Endothelial cell of umbilical vein (primary cell): ENCODE data around the gene TDP1. TPM values are rescaled to one million over a fixed set of nuclear protein-coding genes. Genes with fewer than 3 reads are reported as not detected.

Experiments
- BruUV-seq: library from RNA; stranded (reverse); fragments of 400-500 nt; replicated peaks from 2 replicates; lab custom pipeline; 2021; lab: Mats Ljungman, UMichigan
- CTCF ChIA-PET: fragments of 300-600, 350-600 bp; sonication (Branson Sonifier 250); formaldehyde crosslinking; loops from one replicate; lab custom pipeline; 2021; ENCODE audit warnings: antibody characterized with exemption, inconsistent platforms; lab: Charles Lee
- POLR2A ChIA-PET: fragments of 300-600, 350-600 bp; sonication (Branson Sonifier 250); formaldehyde crosslinking; loops from one replicate; lab custom pipeline; 2021; ENCODE audit warnings: antibody characterized with exemption, inconsistent platforms; lab: Charles Lee
- DNase-seq: peaks from one replicate; pipeline ENCODE4 v3.0.0-alpha.2; 2011; ENCODE audit warnings: low read depth, low spot score
- FAIRE-seq: peaks from 2 replicates; lab custom pipeline; 2011; peaks lifted over from hg19 to GRCh38; lab: Jason Lieb, UNC
- H2AFZ ChIP-seq: 2 replicates; pipeline ENCODE4 v1.6.0; 2012; ENCODE audit warnings: low read depth, low read length, control low read depth, inconsistent platforms
- H3K27ac ChIP-seq: 2 replicates; pipeline ENCODE4 v1.5.1; 2011; ENCODE audit warnings: low read depth, mild to moderate bottlenecking, control low read depth, low read length, moderate library complexity; ENCODE audit not compliant: insufficient read depth
- H3K27me3 ChIP-seq, 2 experiments: 2 replicates each; pipeline versions ENCODE4 v1.6.0 to v1.6.1; 2011; ENCODE audit warnings: low read length in 2 of 2, mixed read lengths in 1 of 2; ENCODE audit not compliant: control insufficient read depth in 2 of 2, insufficient read depth in 2 of 2
- H3K36me3 ChIP-seq, 2 experiments: 2 replicates in 1 of 2; 3 replicates in 1 of 2; pipeline ENCODE4 v1.5.1; 2011; ENCODE audit warnings: low read length in 2 of 2, mild to moderate bottlenecking in 1 of 2, moderate library complexity in 1 of 2; ENCODE audit not compliant: control insufficient read depth in 2 of 2, insufficient read depth in 2 of 2; ENCODE audit errors: extremely low read depth in 1 of 2
- H3K4me1 ChIP-seq: 3 replicates; pipeline ENCODE4 v1.5.1; 2011; ENCODE audit warnings: mild to moderate bottlenecking, low read length; ENCODE audit not compliant: control insufficient read depth, insufficient read depth; ENCODE audit errors: extremely low read depth
- H3K4me2 ChIP-seq: 2 replicates; pipeline ENCODE4 v1.6.1; 2011; ENCODE audit warnings: low read length, control low read depth, mixed read lengths; ENCODE audit not compliant: insufficient read depth
- H3K4me3 ChIP-seq, 3 experiments: fragments of 200-600 bp in 1 of 3; sonication (generic), shearing (Covaris generic) in 1 of 3; replicated peaks in 1 of 3; 2 replicates each; pipeline ENCODE4 v1.5.1; 2011 to 2016; ENCODE audit warnings: control low read depth in 3 of 3, low read length in 3 of 3, mild to moderate bottlenecking in 2 of 3, inconsistent platforms in 1 of 3, low read depth in 1 of 3, moderate library complexity in 1 of 3; ENCODE audit not compliant: insufficient read depth in 1 of 3
- H3K79me2 ChIP-seq: 2 replicates; pipeline ENCODE4 v1.6.0; 2012; ENCODE audit warnings: low read length, inconsistent platforms; ENCODE audit not compliant: control insufficient read depth, insufficient read depth
- H3K9ac ChIP-seq: replicated peaks from 2 replicates; pipeline ENCODE3; 2011; ENCODE audit warnings: low read length, control low read depth; ENCODE audit not compliant: insufficient read depth; ENCODE audit errors: extremely low read depth
- H3K9me1 ChIP-seq: replicated peaks from 3 replicates; pipeline ENCODE4 v1.6.0; 2011; ENCODE audit warnings: mild to moderate bottlenecking, low read length; ENCODE audit not compliant: control insufficient read depth, insufficient read depth; ENCODE audit errors: extremely low read depth
- H3K9me3 ChIP-seq: replicated peaks from 2 replicates; pipeline ENCODE4 v1.5.1; 2012; ENCODE audit warnings: low read length, inconsistent platforms; ENCODE audit not compliant: control insufficient read depth, insufficient read depth
- H4K20me1 ChIP-seq: replicated peaks from 2 replicates; pipeline ENCODE3; 2011; ENCODE audit warnings: mild to moderate bottlenecking, low read length; ENCODE audit not compliant: control insufficient read depth, insufficient read depth; ENCODE audit errors: extremely low read depth
- CTCF ChIP-seq, 2 donors: IDR thresholded peaks; 1 replicate in 1 of 2; 2 replicates in 1 of 2; pipeline ENCODE4 v1.5.1; 2011; ENCODE audit warnings: low read length in 2 of 2, mild to moderate bottlenecking in 2 of 2, moderate library complexity in 2 of 2, control low read depth in 1 of 2, inconsistent platforms in 1 of 2, low read depth in 1 of 2; ENCODE audit not compliant: insufficient read depth in 1 of 2; ENCODE audit errors: extremely low read depth in 1 of 2
- EZH2 ChIP-seq: IDR thresholded peaks from 2 replicates; pipeline ENCODE4 v1.6.1; 2012; ENCODE audit warnings: borderline replicate concordance, low read depth, mild to moderate bottlenecking, moderate library complexity, low read length, inconsistent platforms; ENCODE audit not compliant: severe bottlenecking
- FOS ChIP-seq: IDR thresholded peaks from 2 replicates; pipeline ENCODE4 v1.6.1; 2011; ENCODE audit warnings: mild to moderate bottlenecking, low read length, moderate library complexity, borderline replicate concordance; ENCODE audit not compliant: insufficient read depth
- GATA2 ChIP-seq: IDR thresholded peaks from 2 replicates; pipeline ENCODE4 v1.7.0; 2011; ENCODE audit warnings: low read depth, mild to moderate bottlenecking, moderate library complexity, mixed read lengths, low read length; ENCODE audit not compliant: insufficient read length, insufficient read depth
- JUN ChIP-seq: IDR thresholded peaks from 2 replicates; pipeline ENCODE4 v1.6.1; 2011; ENCODE audit warnings: borderline replicate concordance, low read depth; ENCODE audit not compliant: insufficient read length, insufficient read depth
- MAX ChIP-seq: IDR thresholded peaks from 2 replicates; pipeline ENCODE4 v1.6.1; 2011; ENCODE audit not compliant: insufficient read depth, insufficient read length
- MYC ChIP-seq: IDR thresholded peaks from one replicate; pipeline ENCODE4 v1.6.1; 2011; ENCODE audit warnings: mild to moderate bottlenecking, low read depth, low read length
- POLR2A ChIP-seq: IDR thresholded peaks from 2 replicates; pipeline ENCODE4 v1.6.1; 2012; ENCODE audit warnings: low read depth, mild to moderate bottlenecking, control low read depth, low read length
- POLR2AphosphoS5 ChIP-seq: IDR thresholded peaks from 2 replicates; pipeline ENCODE4 v1.6.1; 2012; ENCODE audit warnings: low read depth, mild to moderate bottlenecking, control low read depth, low read length, moderate library complexity; ENCODE audit not compliant: insufficient read depth
- dilution Hi-C: fragments of 300-500 bp; cut with MboI; formaldehyde crosslinking; loops from one replicate; pipeline ENCODE4 v1.15.0; 2019; ENCODE audit warnings: low sequenced_read_pairs; ENCODE audit not compliant: extremely low pct_ligation_motif_present
- intact Hi-C: fragments of 100-400 bp; cut with micrococcal nuclease; formaldehyde crosslinking; loops from one replicate; pipeline ENCODE4 v1.10.0; 2022
- polyA plus RNA-seq, 4 experiments: library from polyadenylated mRNA; depleted of rRNA in 3 of 4; stranded (reverse) in 3 of 4; unstranded in 1 of 4; fragments of >200 nt; gene quantifications; 2 replicates each; pipeline versions ENCODE4 v1.2.1 to v1.2.3, GENCODE V29; 2011 to 2012; ENCODE audit warnings: missing spikeins in 1 of 4
- total RNA-seq: library from RNA; stranded (reverse); gene quantifications from 2 replicates; pipeline ENCODE4 v1.2.3, GENCODE V29; 2021

Gene TDP1
- total and polyA plus RNA-seq, 2 donors (not counting 3 experiments of a cell fraction or from before 2014, with no cell fraction given) = 14.1 to 30.5 TPM

DNA sequence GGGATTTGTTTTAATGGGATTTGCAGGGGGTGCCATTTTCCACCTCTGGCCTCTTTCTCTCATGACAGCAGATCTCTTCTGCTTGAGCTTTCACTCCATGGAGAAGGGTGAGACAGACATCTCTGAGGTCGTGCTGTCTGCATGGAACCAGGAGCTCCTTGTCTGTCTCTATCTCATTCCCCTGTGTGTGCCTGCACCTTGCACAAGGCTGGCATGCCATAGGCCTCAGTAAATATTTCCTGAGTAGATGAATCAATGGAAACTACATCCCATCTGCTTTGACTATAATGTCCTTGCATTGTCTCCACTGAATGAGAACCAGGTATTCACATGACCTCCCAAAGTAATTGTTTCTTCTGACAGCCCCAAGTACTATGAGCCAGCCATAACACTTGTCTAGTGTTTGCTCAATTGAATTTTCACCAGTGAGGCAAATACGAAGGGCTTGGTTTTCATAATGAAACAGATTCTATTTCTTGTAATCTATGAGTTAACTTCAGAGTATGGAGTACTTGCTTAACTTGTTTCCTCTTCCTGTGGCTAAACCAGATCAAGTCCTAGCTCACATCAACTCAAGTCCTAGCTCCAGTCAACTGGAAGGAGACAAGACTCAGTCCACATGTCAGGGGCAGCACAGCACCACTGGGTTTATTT is 138.3 kb downstream of the TDP1 start:
- peaks cover 0 to 3% of the 10 kb centered on the region in 2 experiments for H3K27me3 ChIP-seq
- no peak overlapping the region for H3K27ac ChIP-seq
- no peaks in the 10 kb centered on the region for H3K4me1 ChIP-seq
- H3K4me2 ChIP-seq = no peak overlapping the region
- no peaks in the 10 kb centered on the region for H3K9me3 ChIP-seq
- TF ChIP-seq POLR2AphosphoS5 (no peak), POLR2A (no peak), CTCF (IDR thresholded peaks at IDR 0.05; ENCODE audit: extremely low read depth in 1 of 2, insufficient read depth in 1 of 2, low read depth in 1 of 2, low read length in 2 of 2) (no peak), GATA2 (no peak), MYC (no peak), MAX (no peak), FOS (no peak), EZH2 (no peak), JUN (no peak)
- ChIA-PET POLR2A (no interaction called here), CTCF (interaction anchor here (1.5 kb wide), 1 partner anchor 121 kb away, joined by 3 read pairs; no protein-coding TSS in a partner anchor)
- no peak overlapping the region for H3K4me3 ChIP-seq
- FAIRE-seq (no peak), DNase-seq (no peak)
- H3K36me3 ChIP-seq = no peaks in the 10 kb centered on the region
- H3K9ac ChIP-seq = no peak overlapping the region
- no TSS peak for BruUV-seq
- intact Hi-C loops = no loop called here
- no peaks in the 10 kb centered on the region for H3K9me1 ChIP-seq
- no peak overlapping the region for H2AFZ ChIP-seq
- dilution Hi-C loops = no loop called here
- no peaks in the 10 kb centered on the region for H3K79me2 ChIP-seq
- no peaks in the 10 kb centered on the region for H4K20me1 ChIP-seq

Other genes with a start within 250 kb of the TDP1 start
- gene EFCAB11, start 1.2 kb upstream of the TDP1 start, total RNA-seq = 6.3 and 11.2 TPM in 2 replicates
- 2.1 and 2.8 TPM in 2 replicates for gene EFCAB11, start 1.2 kb upstream of the TDP1 start, polyA plus RNA-seq
- gene KCNK13, start 106.1 kb downstream of the TDP1 start, total RNA-seq = not detected in 2 replicates
- gene KCNK13, start 106.1 kb downstream of the TDP1 start, polyA plus RNA-seq = not detected in 2 replicates